HG03571 (cell line): ENCODE results near the gene SPRN.
"Not testable (repeated sequence)": the region's sequence is repeated elsewhere in the genome, so short reads cannot be mapped to it uniquely, and the experiment has no call there.

Experiments used
- ATAC-seq: cut with Tn5 transposase; IDR thresholded peaks from one replicate; pipeline ENCODE4 v1.9.1; 2021; ENCODE audit not compliant: unreplicated experiment

Gene SPRN

GRCh38 chr10:133440633-133441285 lies 16.3 kb upstream of the SPRN start:
- ATAC-seq: no peak

- ATAC-seq: no peak
Measured at GRCh38 chr10:133439517-133440461, 15.4 kb upstream of the SPRN start.

GRCh38 chr10:133438711-133439273 lies 14.4 kb upstream of the SPRN start:
- no peak for ATAC-seq

GRCh38 chr10:133432789-133433188 lies 8.4 kb upstream of the SPRN start:
- ATAC-seq: not testable (repeated sequence)

- not testable (repeated sequence) for ATAC-seq
Measured at GRCh38 chr10:133431888-133432613, 7.6 kb upstream of the SPRN start.

GRCh38 chr10:133429571-133429970 lies 5.1 kb upstream of the SPRN start:
- not testable (repeated sequence) for ATAC-seq

GRCh38 chr10:133424102-133424501 lies 323 bp downstream of the SPRN start:
- not testable (repeated sequence) for ATAC-seq

- no peak for ATAC-seq
Measured at GRCh38 chr10:133422807-133423771, 1.3 kb downstream of the SPRN start.

GRCh38 chr10:133422223-133422806 lies 2.1 kb downstream of the SPRN start:
- no peak for ATAC-seq

- no peak for ATAC-seq
Measured at GRCh38 chr10:133421336-133422222, 2.8 kb downstream of the SPRN start.

GRCh38 chr10:133420579-133420978 lies 3.8 kb downstream of the SPRN start:
- no peak for ATAC-seq

GRCh38 chr10:133420028-133420427 lies 4.4 kb downstream of the SPRN start:
- no peak for ATAC-seq

- no peak for ATAC-seq
Measured at GRCh38 chr10:133419211-133419950, 5.0 kb downstream of the SPRN start.

GRCh38 chr10:133418289-133418993 lies 6.0 kb downstream of the SPRN start:
- no peak for ATAC-seq

GRCh38 chr10:133415752-133416151 lies 8.7 kb downstream of the SPRN start:
- ATAC-seq: no peak

- not testable (repeated sequence) for ATAC-seq
Measured at GRCh38 chr10:133414401-133414800, 10.0 kb downstream of the SPRN start.

- ATAC-seq: no peak
Measured at GRCh38 chr10:133412381-133412711, 12.1 kb downstream of the SPRN start.
